ENCODE measurements around the gene MYL12B. TPM values are rescaled to one million over a fixed set of nuclear protein-coding genes. Genes with fewer than 3 reads are reported as not detected.

The MYL12B gene
- total RNA-seq, 4 donors from 2014 or later: 78.2 to 558 (median 337) TPM

- intact Hi-C loops (cut with DNase I; ENCODE audit: low total_unique reads) (no loop called here), in situ Hi-C loops (cut with MboI; ENCODE audit: low pct_ligation_motif_present in 1 of 4, low pct_unique_long_range_greater_than_20kb in 1 of 4, low sequenced_read_pairs in 3 of 4) (no loop called here)
- no peak for DNase-seq
- TF ChIP-seq EP300 (IDR thresholded peaks at IDR 0.05; ENCODE audit: low read depth) (no peak), CTCF (IDR thresholded peaks at IDR 0.05) (no peak), POLR2A (IDR thresholded peaks at IDR 0.05) (no peak), POLR2AphosphoS5 (IDR thresholded peaks at IDR 0.05) (no peak)
- H3K4me1 ChIP-seq: peaks cover 14 to 54% (median 22%) of the 10 kb centered on the region in 4 donors
- no peaks in the 10 kb centered on the region for H3K27me3 ChIP-seq
- H3K4me3 ChIP-seq: no peak overlapping the region
- WGBS, 2 donors (ENCODE audit: low coverage in 1 of 2): 43 to 51% methylated on average over 3 to 5 of the region's 5 CpGs
- peaks cover 0 to 49% (median 20%) of the 10 kb centered on the region in 4 donors for H3K36me3 ChIP-seq
- H3K27ac ChIP-seq: peak overlapping the region; percentile 43 to 73 (median 62)
- H3K9me3 ChIP-seq: no peaks in the 10 kb centered on the region
These were observed 5.0 kb upstream of the MYL12B start for GRCh38 chr18:3256693-3257626.

- peaks cover 14 to 47% (median 18%) of the 10 kb centered on the region in 4 donors for H3K4me1 ChIP-seq
- in situ Hi-C loops (cut with MboI; ENCODE audit: low pct_ligation_motif_present in 1 of 4, low pct_unique_long_range_greater_than_20kb in 1 of 4, low sequenced_read_pairs in 3 of 4): no loop called here
- 88% methylated on average over 2 of the region's 2 CpGs for WGBS, 2 donors (ENCODE audit: low coverage in 1 of 2)
- no peaks in the 10 kb centered on the region for H3K27me3 ChIP-seq
- DNase-seq: no peak
- no peaks in the 10 kb centered on the region for H3K9me3 ChIP-seq
- H3K36me3 ChIP-seq: peaks cover 0 to 49% (median 20%) of the 10 kb centered on the region in 4 donors
- intact Hi-C loops (cut with DNase I; ENCODE audit: low total_unique reads): no loop called here
- no peak overlapping the region for H3K4me3 ChIP-seq
- peak overlapping the region; percentile 43 to 73 (median 62) for H3K27ac ChIP-seq
- TF ChIP-seq CTCF (IDR thresholded peaks at IDR 0.05): no peak
- no peak for TF ChIP-seq POLR2AphosphoS5 (IDR thresholded peaks at IDR 0.05)
- no peak for TF ChIP-seq EP300 (IDR thresholded peaks at IDR 0.05; ENCODE audit: low read depth)
- TF ChIP-seq POLR2A (IDR thresholded peaks at IDR 0.05): no peak
These were observed 4.3 kb upstream of the MYL12B start for GRCh38 chr18:3257627-3258120.

- no peak for TF ChIP-seq CTCF (IDR thresholded peaks at IDR 0.05)
- peak overlapping the region; percentile 84 to 96 (median 91) for H3K4me3 ChIP-seq
- in situ Hi-C loops (cut with MboI; ENCODE audit: low pct_ligation_motif_present in 1 of 4, low pct_unique_long_range_greater_than_20kb in 1 of 4, low sequenced_read_pairs in 3 of 4) (no loop called here), intact Hi-C loops (cut with DNase I; ENCODE audit: low total_unique reads) (loop anchor here (5.0 kb wide), 1 partner anchor 336 kb away; no protein-coding TSS in a partner anchor)
- no peak for DNase-seq
- 0 to 10% methylated on average over 4 to 5 of the region's 5 CpGs for WGBS, 2 donors (ENCODE audit: low coverage in 1 of 2)
- H3K27ac ChIP-seq: peak overlapping the region; percentile 92 to 99 (median 97)
- no peaks in the 10 kb centered on the region for H3K27me3 ChIP-seq
- peaks cover 27 to 60% (median 48%) of the 10 kb centered on the region in 4 donors for H3K4me1 ChIP-seq
- no peaks in the 10 kb centered on the region for H3K9me3 ChIP-seq
- H3K36me3 ChIP-seq: peaks cover 0 to 21% (median 6%) of the 10 kb centered on the region in 4 donors
These were observed 949 bp upstream of the MYL12B start for GRCh38 chr18:3260995-3261372.

All from transverse colon (tissue), 4 donors.